ENCODE data around the gene PCDHB8. TPM values are rescaled to one million over a fixed set of nuclear protein-coding genes. Genes with fewer than 3 reads are reported as not detected.

PCDHB8 gene
- total and polyA plus RNA-seq, 4 donors: 0.03 to 0.14 (median 0.08) TPM; not detected in 1

DNA sequence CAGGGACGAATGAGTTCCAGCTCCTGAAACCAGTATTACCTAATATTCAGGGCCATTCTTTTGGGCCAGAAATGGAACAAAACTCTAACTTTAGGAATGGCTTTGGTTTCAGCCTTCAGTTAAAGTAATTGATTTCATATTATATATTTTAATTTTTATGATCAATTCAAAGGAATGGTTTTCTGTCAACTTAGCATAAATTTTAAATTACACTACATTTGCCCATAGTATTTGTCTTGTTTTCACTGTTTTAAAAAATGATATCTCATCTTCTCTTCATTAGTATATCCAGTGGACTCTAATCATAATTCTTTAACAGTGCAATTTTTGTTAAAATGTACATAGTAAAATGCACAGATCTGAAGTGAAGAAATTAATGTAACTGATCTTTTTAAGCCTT is 2.7 kb downstream of the PCDHB8 start:
- Histone ChIP-seq H3K9ac (ENCODE audit: low read depth in 1 of 2, low read length in 2 of 2) (no peak overlapping the region), H3K4me3 (ENCODE audit: low read depth in 1 of 3, low read length in 3 of 3) (no peak overlapping the region), H3K4me1 (ENCODE audit: control insufficient read depth in 4 of 4, insufficient read depth in 4 of 4, low read length in 3 of 4) (no peaks in the 10 kb centered on the region), H3K9me3 (ENCODE audit: control insufficient read depth in 4 of 4, low read length in 3 of 4) (peaks cover 20 to 50% (median 26%) of the 10 kb centered on the region in 4 donors), H3K27me3 (ENCODE audit: control insufficient read depth in 4 of 4, insufficient read depth in 4 of 4, low read length in 3 of 4) (peaks cover 0 to 13% (median 2%) of the 10 kb centered on the region in 4 donors), H3K36me3 (ENCODE audit: control insufficient read depth in 4 of 4, insufficient read depth in 3 of 4, low read depth in 1 of 4, low read length in 3 of 4) (no peaks in the 10 kb centered on the region), H3K27ac (ENCODE audit: low read depth in 1 of 2, low read length in 2 of 2) (no peak overlapping the region)
- WGBS: 27% methylated on average over 1 of the region's 1 CpG
- TF ChIP-seq, protein P1, sequence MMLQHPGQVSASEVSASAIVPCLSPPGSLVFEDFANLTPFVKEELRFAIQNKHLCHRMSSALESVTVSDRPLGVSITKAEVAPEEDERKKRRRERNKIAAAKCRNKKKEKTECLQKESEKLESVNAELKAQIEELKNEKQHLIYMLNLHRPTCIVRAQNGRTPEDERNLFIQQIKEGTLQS (IDR thresholded peaks at IDR 0.05): no peak
- no peak for TF ChIP-seq JUND (IDR thresholded peaks at IDR 0.05)
- TF ChIP-seq SP1 (IDR thresholded peaks at IDR 0.05): no peak
- TF ChIP-seq HNF4G (IDR thresholded peaks at IDR 0.05): no peak
- TF ChIP-seq GABPA (IDR thresholded peaks at IDR 0.05 in 1 of 2, conservative IDR thresholded peaks at IDR 0.05 in 1 of 2): no peak
- TF ChIP-seq, protein P2, sequence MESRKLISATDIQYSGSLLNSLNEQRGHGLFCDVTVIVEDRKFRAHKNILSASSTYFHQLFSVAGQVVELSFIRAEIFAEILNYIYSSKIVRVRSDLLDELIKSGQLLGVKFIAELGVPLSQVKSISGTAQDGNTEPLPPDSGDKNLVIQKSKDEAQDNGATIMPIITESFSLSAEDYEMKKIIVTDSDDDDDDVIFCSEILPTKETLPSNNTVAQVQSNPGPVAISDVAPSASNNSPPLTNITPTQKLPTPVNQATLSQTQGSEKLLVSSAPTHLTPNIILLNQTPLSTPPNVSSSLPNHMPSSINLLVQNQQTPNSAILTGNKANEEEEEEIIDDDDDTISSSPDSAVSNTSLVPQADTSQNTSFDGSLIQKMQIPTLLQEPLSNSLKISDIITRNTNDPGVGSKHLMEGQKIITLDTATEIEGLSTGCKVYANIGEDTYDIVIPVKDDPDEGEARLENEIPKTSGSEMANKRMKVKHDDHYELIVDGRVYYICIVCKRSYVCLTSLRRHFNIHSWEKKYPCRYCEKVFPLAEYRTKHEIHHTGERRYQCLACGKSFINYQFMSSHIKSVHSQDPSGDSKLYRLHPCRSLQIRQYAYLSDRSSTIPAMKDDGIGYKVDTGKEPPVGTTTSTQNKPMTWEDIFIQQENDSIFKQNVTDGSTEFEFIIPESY (IDR thresholded peaks at IDR 0.05): no peak
- TF ChIP-seq, protein P3, sequence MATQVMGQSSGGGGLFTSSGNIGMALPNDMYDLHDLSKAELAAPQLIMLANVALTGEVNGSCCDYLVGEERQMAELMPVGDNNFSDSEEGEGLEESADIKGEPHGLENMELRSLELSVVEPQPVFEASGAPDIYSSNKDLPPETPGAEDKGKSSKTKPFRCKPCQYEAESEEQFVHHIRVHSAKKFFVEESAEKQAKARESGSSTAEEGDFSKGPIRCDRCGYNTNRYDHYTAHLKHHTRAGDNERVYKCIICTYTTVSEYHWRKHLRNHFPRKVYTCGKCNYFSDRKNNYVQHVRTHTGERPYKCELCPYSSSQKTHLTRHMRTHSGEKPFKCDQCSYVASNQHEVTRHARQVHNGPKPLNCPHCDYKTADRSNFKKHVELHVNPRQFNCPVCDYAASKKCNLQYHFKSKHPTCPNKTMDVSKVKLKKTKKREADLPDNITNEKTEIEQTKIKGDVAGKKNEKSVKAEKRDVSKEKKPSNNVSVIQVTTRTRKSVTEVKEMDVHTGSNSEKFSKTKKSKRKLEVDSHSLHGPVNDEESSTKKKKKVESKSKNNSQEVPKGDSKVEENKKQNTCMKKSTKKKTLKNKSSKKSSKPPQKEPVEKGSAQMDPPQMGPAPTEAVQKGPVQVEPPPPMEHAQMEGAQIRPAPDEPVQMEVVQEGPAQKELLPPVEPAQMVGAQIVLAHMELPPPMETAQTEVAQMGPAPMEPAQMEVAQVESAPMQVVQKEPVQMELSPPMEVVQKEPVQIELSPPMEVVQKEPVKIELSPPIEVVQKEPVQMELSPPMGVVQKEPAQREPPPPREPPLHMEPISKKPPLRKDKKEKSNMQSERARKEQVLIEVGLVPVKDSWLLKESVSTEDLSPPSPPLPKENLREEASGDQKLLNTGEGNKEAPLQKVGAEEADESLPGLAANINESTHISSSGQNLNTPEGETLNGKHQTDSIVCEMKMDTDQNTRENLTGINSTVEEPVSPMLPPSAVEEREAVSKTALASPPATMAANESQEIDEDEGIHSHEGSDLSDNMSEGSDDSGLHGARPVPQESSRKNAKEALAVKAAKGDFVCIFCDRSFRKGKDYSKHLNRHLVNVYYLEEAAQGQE (IDR thresholded peaks at IDR 0.05): no peak
- TF ChIP-seq, protein P4, sequence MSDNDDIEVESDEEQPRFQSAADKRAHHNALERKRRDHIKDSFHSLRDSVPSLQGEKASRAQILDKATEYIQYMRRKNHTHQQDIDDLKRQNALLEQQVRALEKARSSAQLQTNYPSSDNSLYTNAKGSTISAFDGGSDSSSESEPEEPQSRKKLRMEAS (IDR thresholded peaks at IDR 0.05): no peak
- TF ChIP-seq HNF4A (conservative IDR thresholded peaks at IDR 0.05): no peak
- TF ChIP-seq YY1 (IDR thresholded peaks at IDR 0.05): no peak
- TF ChIP-seq FOXA2 (IDR thresholded peaks at IDR 0.05): no peak
- TF ChIP-seq NR2F2 (IDR thresholded peaks at IDR 0.05): no peak
- TF ChIP-seq, protein P5, sequence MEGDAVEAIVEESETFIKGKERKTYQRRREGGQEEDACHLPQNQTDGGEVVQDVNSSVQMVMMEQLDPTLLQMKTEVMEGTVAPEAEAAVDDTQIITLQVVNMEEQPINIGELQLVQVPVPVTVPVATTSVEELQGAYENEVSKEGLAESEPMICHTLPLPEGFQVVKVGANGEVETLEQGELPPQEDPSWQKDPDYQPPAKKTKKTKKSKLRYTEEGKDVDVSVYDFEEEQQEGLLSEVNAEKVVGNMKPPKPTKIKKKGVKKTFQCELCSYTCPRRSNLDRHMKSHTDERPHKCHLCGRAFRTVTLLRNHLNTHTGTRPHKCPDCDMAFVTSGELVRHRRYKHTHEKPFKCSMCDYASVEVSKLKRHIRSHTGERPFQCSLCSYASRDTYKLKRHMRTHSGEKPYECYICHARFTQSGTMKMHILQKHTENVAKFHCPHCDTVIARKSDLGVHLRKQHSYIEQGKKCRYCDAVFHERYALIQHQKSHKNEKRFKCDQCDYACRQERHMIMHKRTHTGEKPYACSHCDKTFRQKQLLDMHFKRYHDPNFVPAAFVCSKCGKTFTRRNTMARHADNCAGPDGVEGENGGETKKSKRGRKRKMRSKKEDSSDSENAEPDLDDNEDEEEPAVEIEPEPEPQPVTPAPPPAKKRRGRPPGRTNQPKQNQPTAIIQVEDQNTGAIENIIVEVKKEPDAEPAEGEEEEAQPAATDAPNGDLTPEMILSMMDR (IDR thresholded peaks at IDR 0.05; ENCODE audit: low read depth, low read length, missing input control): no peak
- TF ChIP-seq RAD21 (IDR thresholded peaks at IDR 0.05): no peak
- no peak for TF ChIP-seq FOXA1 (IDR thresholded peaks at IDR 0.05)
- no peak for TF ChIP-seq EGR1 (IDR thresholded peaks at IDR 0.05; ENCODE audit: low read depth in 2 of 2)
- TF ChIP-seq TAF1 (conservative IDR thresholded peaks at IDR 0.05): no peak
- no peak for DNase-seq (ENCODE audit: low spot score)

All from liver (tissue), 9 donors.